Posterior vena cava (tissue), 2 donors: ENCODE measurements around the gene CYP1B1. TPM values are rescaled to one million over a fixed set of nuclear protein-coding genes. Genes with fewer than 3 reads are reported as not detected.
"Not testable (repeated sequence)": the region's sequence is repeated elsewhere in the genome, so short reads cannot be mapped to it uniquely, and the experiment has no call there.

Experiments used
- DNase-seq: peaks from one replicate; pipeline ENCODE4 v3.0.0-alpha.2; 2020; ENCODE audit warnings: low spot score
- intact Hi-C, 2 donors: fragments of 100-400 bp; cut with DNase I; formaldehyde crosslinking; loops; one replicate each; pipeline versions ENCODE4 v1.14.1 to v1.14.2; 2022 to 2023
- total RNA-seq, 2 donors: library from RNA; stranded (reverse); fragmentation: NEBNext Ultra II Directional; extraction: Animal tissue kit (Norgen Biotek cat#: 25700); gene quantifications; one replicate each; pipeline ENCODE4 v1.2.1, GENCODE V29; 2021
- donor health status: DM: yes; HTN: yes; CAD: no.
- donor health status: DM: yes; HTN: yes; CAD: no.

CYP1B1 gene
- total RNA-seq, 2 donors from 2014 or later = 49.8 to 90.9 TPM

DNA sequence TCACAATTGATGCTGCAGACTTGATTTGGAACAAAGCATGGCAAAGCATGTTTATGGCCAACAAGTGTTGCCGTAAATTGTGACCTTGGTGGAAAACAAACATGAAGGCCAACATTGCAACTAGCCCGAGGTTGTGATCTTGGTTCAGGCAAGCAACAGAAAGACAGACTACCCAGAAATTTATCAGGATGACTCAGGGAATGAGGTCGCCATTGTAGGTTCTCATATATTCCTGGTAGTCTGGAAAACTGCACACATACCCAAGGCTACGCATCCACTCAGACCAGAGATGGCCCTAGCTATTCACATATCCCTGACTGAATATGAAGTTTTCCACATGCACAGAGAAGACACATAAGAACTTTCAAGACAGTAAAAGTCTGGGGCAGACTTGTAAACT, 30.1 kb downstream of the CYP1B1 start:
- intact Hi-C loops = no loop called here
- no peak for DNase-seq

DNA sequence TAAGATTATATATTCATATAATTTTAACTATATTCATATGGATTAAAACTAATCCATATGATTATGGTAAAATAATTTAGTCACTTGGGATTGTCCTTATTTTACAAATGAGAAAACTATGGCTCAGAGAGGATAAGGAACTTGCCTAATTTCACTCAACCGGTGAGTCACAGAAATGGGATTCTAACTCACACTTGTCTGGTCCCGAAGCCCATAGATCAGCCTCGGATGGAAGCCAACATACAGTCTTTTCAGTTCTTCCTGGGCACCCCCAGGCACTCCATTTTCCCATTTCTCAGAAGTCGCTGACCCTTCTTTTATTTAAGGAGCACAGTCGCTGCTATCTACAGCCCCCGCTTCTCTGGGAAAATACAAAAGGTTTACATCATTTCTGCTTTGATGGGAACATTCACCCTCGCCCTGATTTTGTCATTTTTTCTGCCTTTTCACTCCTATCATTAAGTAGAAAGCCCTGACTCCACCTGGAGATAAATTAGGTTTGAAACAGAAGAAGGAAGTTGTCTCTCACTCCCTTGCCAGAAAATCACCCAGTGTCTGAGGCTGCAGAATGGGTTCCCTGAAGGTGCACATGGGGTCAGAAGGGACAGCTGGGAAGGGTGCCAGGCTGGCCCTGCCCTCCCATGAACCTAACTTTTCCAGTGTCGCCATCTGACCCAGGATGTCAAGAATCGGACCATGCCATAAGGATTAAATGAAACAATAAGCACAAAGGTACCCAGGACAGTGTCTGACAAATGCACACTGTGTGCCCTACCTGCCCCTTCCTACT, 36.6 kb downstream of the CYP1B1 start:
- no peak for DNase-seq
- intact Hi-C loops = no loop called here

DNA sequence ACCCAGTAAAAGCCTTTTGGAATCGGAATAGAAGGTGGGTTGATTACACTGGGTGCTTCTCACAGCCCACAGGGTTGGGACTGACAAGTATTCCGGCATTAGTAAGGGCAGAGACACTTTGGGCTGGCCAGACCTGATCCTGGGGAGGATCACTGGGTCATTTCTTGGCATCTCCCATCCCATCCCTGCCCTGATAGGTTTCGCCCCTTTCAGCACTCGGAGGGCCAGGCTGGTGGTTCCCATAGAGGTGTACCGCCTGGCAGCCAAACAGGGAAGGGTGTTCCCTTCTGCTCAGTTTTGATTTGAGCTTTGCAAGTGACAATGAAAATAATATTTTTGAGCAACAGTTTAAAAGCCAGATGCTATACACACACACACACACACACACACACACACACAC, 37.3 kb downstream of the CYP1B1 start:
- no peak for DNase-seq
- intact Hi-C loops = no loop called here

DNA sequence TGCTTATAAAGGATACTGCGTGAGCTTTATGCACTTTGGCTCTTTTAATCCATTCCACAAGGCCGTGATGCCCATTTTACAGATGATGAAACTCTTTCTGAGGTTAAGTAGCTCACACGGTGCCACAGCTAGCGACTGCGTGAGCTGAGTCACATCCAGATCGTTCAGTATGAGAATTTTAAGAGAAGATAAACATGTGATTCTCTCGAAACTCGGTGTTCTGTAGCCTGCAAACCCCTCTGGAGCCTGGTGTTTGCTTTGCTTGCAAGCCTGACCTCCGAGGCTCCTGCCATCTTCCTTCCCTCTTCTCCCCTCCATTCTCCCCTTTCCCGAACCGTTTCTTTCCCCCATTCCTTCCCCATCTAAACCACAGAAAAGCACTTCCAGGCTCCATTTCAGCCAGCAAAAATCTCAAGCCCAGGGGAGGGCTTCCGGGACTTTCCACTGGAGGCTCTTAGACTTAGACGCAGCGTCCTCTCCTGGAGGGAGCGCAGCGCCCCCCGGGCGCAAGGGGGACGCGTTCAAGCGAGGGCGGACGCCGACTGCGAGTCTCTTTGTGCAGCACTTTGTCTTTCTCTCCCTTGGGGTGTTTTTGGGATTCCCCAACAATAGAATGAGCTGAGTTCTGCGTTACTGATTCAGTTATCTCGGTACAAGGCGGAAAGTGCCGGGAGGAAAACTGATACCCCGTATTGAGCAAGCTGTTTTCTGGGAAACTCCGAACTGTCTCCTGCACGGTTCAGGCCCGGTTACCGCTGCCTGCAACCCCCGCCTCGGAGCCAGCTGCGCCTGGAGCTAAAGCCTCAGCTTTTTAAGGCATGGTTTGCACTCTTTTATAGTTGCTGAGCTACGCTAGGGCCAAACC, 38.0 kb downstream of the CYP1B1 start:
- no peak for DNase-seq
- intact Hi-C loops = no loop called here

DNA sequence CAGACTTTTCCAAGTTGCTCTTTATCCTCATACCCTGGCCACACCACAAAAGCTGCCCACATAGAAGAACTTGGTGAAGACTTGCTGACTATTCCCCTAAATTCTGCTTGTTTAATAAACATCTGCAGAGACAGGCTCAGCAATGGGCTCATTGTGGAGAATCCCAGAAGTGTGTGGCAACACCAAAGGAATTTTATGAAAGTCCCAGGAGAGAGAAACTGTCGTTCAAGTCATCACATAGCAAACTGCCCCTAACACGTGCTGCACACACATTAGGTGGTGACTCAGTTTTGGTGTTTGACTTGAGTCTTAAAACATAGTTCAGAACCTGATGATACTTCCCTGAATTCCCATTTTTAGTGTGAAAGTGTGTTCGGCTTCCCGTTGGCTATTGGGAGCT, 38.6 kb downstream of the CYP1B1 start:
- intact Hi-C loops = no loop called here
- DNase-seq = no peak

DNA sequence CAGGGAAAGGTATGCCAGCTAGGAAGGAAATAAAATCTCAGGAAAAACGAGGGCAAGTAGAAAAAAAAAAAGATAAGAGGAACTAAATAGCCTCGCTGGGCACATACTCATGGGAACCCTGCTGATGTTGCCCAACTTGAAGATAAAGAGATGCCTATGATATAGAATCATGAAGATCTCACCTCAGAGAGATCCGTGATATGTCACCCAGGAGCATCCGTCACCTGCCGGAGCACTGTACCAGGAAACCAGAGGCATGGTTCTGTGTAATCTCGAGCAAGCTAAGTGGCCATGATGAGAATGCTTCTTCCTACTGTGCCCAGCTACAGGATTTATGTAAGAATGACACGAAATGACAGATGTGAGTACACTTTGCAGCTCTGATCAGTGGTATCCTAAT, 40.0 kb downstream of the CYP1B1 start:
- intact Hi-C loops = no loop called here
- DNase-seq = no peak

DNA sequence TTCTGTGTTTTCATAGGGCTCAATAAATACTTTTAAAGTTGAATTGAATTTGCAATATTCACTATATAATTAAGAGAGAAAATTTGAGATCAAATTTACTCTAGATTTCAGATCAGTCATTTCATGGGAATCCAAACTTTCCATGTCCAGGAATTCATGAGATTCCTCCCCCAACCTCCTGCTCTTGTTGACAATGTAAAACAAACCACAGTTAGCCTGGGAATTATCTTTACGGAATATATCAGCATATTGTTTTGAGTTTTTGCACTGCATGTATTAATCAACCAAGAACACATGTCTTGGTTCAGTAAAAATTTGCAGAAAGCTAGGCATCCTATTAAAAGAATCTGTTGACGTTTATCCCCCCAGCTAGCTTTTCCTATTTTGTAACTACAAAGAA, 42.3 kb downstream of the CYP1B1 start:
- intact Hi-C loops = no loop called here
- no peak for DNase-seq

DNA sequence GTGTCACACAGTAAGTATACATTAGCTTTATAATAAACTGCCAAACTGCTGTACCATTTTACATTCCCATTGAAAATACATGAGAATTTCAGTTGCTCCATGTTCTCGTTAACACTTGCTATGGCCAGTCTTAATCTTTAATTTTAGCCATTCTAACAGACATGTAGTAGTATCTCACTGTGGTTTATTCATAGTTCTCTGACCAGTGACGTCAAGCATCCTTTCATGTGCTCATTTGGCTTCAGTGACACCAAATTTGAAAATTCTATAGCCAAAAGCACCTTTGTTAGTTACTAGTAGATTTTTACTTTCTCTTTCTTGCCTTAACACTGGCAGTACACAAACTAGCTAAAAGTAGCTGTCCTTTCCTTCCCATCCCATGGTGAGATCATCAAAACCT, 43.0 kb downstream of the CYP1B1 start:
- DNase-seq = no peak
- intact Hi-C loops = no loop called here

DNA sequence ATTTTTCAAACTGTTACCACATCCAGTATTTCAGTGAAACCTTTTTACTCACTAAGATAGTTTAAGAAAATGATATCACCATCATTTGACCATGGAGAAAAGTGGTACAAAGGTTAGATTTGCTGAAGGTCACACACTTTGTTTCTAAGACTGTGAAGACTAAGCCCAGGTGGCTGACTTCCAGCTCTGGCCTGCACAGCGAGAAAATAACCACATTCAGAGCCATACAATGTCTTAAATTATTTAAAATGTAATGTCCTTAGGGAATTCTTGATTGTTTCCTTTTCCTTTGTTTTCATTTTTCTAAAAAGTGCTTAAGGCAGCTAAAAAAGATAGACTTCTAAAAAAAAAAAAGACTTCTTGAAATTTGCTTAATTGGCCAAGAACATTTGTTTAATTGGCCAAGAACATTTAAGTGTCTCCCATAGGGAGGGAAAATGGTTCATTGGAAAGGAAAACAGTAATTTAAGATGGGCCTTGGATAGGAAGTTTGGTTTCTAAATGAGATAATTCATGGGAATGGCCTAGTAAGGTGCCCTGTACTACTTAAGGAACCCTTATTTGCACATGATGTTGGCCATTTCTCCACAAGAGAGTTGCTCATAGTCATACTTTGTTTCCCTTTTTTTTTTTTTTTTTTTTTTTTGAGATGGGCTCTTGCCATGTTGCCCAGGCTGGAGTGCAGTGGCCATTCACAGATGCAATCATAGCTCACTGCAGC, 45.2 kb downstream of the CYP1B1 start:
- DNase-seq = no peak
- intact Hi-C loops = no loop called here

DNA sequence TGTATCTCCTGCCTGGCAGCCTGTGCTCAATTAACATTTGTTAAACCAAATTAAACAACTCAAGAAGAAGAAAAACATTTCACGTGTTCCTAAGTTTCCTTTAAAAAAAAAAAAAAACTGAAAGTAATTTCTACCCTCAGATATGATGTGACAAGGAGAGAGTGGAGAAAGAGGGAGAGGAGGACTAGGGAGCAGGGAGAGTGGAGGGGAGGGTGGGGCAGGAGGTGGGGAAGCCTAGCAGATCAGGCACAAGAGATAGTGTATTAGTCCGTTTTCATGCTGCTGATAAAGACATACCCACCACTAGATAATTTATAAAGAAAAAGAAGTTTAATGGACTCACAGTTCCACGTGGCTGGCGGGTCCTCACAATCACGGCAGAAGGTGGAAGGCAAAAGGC, 46.4 kb downstream of the CYP1B1 start:
- intact Hi-C loops = no loop called here
- DNase-seq = no peak

DNA sequence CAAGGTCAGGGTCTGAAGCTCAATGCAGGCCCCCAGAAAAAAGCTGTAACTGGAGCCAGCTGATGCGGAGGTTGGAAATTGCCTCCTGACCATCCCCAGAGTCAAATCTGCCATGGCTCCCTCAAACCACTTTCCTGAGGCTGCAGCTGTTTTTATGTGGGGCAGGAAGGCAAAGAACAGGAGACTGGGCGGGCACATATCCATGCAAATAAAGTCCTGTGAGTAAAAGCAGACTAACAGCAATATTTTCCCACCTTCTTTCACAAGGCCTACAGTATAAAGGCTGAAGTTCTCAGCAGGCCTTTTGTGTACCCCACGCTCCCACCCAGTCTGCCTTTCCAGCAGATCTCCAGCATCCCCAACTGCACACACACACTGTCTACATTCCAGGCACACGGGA, 47.1 kb downstream of the CYP1B1 start:
- DNase-seq = no peak
- intact Hi-C loops = no loop called here

DNA sequence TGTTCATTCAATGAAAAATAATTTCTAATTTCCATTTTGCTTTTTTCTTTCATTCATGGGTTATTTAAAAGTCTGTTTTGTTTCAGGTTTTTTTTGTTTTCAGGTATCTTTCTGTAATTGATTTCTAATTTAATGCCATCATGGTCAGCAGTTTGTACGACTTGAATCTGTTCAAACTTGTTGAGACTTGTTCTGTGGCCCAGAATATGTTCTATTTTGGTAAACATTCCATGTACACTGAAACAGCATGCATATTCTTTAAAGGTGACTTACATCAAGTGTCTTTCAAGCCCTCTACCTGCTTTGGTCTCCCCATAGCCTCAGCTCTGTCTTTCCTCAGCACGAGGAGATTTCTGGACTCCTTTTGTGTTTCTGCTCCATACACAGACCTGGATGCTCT, 49.1 kb downstream of the CYP1B1 start:
- intact Hi-C loops = no loop called here
- DNase-seq = no peak

DNA sequence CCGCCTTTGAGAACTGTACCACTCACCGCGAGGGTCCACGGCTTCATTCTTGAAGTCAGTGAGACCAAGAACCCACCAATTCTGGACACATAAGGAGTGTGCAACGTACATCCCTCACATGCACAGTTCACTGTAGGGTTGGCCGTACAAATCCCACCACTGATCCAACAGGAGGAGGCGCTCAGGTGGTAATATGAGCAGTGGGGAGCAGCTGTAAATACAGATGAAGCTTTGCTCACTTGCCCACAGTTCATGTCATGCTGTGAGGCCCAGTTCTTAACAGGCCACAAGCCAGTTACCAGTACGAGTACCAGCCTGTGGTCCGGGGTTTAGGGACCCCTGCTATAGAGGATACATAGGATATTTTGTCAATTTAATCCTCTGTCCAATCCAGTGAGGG, 54.4 kb downstream of the CYP1B1 start:
- DNase-seq = no peak
- intact Hi-C loops = no loop called here

DNA sequence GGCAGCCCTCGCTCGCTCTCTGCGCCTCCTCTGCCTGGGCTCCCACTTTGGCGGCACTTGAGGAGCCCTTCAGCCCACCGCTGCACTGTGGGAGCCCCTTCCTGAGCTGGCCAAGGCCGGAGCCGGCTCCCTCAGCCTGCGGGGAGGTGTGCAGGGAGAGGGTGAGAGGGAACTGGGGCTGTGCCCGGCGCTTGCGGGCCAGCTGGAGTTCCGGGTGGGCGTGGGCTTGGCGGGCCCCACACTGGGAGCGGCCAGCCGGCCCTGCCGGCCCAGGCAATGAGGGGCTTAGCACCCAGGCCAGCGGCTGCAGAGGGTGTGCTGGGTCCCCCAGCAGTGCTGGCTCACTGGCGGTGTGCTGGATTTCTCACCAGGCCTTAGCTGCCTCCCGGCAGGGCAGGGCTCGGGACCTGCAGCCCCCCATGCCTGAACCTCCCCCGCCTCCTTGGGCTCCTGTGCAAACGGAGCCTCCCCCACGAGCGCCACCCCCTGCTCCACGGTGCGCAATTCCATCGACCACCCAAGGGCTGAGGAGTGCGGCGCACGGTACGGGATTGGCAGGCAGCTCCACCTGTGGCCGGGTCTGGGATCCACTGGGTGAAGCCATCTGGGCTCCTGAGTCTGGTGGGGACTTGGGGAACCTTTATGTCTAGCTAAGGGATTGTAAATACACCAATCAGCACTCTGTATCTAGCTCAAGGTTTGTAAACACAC, 55.4 kb downstream of the CYP1B1 start:
- intact Hi-C loops, DNase-seq: not testable (repeated sequence)

DNA sequence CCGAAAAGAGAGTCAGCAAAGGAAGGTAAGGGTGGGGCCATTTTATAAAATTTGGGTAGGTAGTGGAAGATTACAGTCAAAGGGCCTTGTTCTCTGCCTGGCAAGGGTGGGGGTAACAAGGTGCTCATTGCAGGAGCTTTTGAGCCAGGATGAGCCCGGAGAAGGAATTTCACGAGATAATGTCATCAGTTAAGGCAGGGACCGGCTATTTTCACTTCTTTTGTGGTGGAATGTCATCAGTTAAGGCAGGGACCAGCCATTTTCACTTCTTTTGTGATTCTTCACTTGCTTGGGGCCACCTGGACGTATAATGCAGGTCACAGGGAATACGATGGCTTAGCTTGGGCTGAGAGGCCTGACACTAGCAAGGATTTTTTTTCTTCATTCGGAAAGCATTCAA, 58.1 kb downstream of the CYP1B1 start:
- intact Hi-C loops = no loop called here
- DNase-seq = no peak

Other genes with a start within 250 kb of the CYP1B1 start
- gene RMDN2, start 150.9 kb downstream of the CYP1B1 start, total RNA-seq = 1 to 10 TPM; 6.4 to 6.6 TPM